Measurements from ENCODE around the gene ITPR1. TPM values are rescaled to one million over a fixed set of nuclear protein-coding genes. Genes with fewer than 3 reads are reported as not detected.
A peak's percentile ranks its signal among the peaks of the same experiment; 100 is the strongest.

The ITPR1 gene
- total RNA-seq, 1 donor from 2014 or later = 11.2 TPM

DNA sequence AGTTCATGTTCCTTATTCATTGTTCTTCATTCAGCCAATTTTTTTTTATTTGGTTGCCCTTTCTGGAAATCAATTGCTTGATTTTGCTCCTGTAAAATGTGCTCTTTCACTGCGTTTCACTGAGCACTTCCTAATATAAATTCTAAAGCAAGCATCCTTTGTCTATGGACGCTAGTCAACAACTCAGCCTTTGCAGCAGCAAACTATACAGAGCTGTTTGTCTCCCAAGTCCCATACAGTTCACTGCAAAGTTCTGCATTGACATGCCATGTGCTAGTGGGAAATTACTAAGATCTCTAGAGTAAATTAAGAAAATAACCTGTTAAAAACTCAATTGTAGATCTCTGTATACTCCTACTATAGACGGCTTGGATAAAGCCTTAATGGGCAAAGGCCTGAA is 356.0 kb downstream of the ITPR1 start:
- H3K36me3 Mint-ChIP-seq (ENCODE audit: insufficient read depth) = no peaks in the 10 kb centered on the region
- no peak for DNase-seq (ENCODE audit: low spot score, unreplicated experiment)
- peaks cover 6% of the 10 kb centered on the region for H3K27me3 Mint-ChIP-seq
- no peaks in the 10 kb centered on the region for H3K9me3 Mint-ChIP-seq (ENCODE audit: low read depth)
- H3K27ac Mint-ChIP-seq = no peak overlapping the region
- peaks cover 24% of the 10 kb centered on the region for H3K4me1 Mint-ChIP-seq (ENCODE audit: low read depth)
- TF ChIP-seq, protein P1, sequence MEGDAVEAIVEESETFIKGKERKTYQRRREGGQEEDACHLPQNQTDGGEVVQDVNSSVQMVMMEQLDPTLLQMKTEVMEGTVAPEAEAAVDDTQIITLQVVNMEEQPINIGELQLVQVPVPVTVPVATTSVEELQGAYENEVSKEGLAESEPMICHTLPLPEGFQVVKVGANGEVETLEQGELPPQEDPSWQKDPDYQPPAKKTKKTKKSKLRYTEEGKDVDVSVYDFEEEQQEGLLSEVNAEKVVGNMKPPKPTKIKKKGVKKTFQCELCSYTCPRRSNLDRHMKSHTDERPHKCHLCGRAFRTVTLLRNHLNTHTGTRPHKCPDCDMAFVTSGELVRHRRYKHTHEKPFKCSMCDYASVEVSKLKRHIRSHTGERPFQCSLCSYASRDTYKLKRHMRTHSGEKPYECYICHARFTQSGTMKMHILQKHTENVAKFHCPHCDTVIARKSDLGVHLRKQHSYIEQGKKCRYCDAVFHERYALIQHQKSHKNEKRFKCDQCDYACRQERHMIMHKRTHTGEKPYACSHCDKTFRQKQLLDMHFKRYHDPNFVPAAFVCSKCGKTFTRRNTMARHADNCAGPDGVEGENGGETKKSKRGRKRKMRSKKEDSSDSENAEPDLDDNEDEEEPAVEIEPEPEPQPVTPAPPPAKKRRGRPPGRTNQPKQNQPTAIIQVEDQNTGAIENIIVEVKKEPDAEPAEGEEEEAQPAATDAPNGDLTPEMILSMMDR (IDR thresholded peaks at IDR 0.05; ENCODE audit: unreplicated experiment) = no peak
- no peak overlapping the region for H3K4me3 Mint-ChIP-seq (ENCODE audit: low read depth)

DNA sequence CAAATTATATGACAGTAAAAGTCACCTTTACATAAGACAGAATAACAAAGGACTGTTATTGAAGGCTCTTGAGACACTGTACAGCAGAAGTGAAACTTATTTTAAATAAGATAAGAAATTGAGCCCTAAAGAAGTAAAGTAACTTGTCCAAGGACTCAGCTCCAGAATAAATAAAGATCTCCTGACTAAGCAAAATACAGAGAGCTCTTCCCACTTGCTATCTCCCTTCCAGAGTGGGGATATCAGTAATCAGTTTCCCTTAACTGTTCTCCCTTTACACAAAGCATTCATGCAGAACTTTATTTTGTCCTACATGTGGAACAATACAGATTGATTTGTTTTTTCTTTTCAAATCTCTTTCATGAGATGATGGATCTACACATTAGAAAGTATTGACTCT is 356.6 kb downstream of the ITPR1 start:
- H3K36me3 Mint-ChIP-seq (ENCODE audit: insufficient read depth) = no peaks in the 10 kb centered on the region
- H3K4me1 Mint-ChIP-seq (ENCODE audit: low read depth) = peaks cover 24% of the 10 kb centered on the region
- no peak overlapping the region for H3K27ac Mint-ChIP-seq
- no peak overlapping the region for H3K4me3 Mint-ChIP-seq (ENCODE audit: low read depth)
- peaks cover 6% of the 10 kb centered on the region for H3K27me3 Mint-ChIP-seq
- H3K9me3 Mint-ChIP-seq (ENCODE audit: low read depth) = no peaks in the 10 kb centered on the region
- TF ChIP-seq, protein P1 (IDR thresholded peaks at IDR 0.05; ENCODE audit: unreplicated experiment) = no peak
- no peak for DNase-seq (ENCODE audit: low spot score, unreplicated experiment)

DNA sequence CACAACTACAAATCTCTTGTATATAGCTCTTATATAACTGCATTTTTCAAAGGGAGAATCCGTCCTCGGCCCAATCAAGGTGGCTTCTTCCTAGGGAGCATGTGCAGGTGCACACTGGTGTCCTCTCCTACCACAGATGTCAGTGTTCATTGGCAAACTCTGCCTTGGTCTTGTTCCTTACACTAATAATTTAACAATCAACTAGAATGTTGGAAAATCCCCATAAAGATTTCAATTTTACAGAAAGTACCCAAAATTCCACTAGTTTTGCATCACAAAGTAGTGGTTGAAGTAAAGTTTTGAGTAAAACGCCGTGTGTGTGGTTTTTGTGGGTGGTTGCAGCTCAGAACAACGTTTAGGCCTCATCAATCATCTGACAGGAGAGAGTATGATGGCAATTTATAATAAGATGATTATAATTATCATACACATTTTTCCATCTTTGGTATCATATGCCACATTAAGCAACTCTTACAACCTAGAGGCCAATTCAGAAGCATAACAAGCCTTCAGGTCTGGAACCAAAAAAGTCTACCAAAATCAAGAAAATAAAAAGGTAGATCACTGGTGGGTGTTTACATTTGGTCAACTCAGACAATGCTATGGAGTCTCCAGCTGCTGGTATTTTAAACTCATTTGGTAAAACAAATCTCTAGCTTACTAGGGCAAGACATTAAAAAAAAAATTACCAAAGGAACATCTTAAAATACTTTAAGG is 357.2 kb downstream of the ITPR1 start:
- H3K9me3 Mint-ChIP-seq (ENCODE audit: low read depth) = no peaks in the 10 kb centered on the region
- no peak for DNase-seq (ENCODE audit: low spot score, unreplicated experiment)
- H3K4me3 Mint-ChIP-seq (ENCODE audit: low read depth) = no peak overlapping the region
- H3K4me1 Mint-ChIP-seq (ENCODE audit: low read depth) = peaks cover 24% of the 10 kb centered on the region
- peaks cover 6% of the 10 kb centered on the region for H3K27me3 Mint-ChIP-seq
- H3K27ac Mint-ChIP-seq = no peak overlapping the region
- TF ChIP-seq, protein P1 (IDR thresholded peaks at IDR 0.05; ENCODE audit: unreplicated experiment) = no peak
- H3K36me3 Mint-ChIP-seq (ENCODE audit: insufficient read depth) = no peaks in the 10 kb centered on the region

DNA sequence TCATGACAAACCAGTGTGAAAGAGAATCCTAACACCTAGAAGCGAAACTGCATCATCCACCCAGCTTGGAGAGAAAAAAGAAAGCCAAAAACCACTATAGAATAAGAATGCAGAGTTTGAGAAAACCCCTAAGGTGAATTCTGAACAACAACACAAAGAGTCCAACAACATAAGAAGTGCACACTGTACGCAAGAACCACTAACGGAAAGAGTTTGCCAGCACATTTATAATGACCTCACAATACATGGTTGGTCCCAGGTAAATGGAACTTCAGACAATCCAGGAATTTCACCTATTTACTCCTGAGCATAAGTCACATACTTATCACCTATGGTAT is 357.7 kb downstream of the ITPR1 start:
- no peak overlapping the region for H3K27ac Mint-ChIP-seq
- no peaks in the 10 kb centered on the region for H3K9me3 Mint-ChIP-seq (ENCODE audit: low read depth)
- no peak for DNase-seq (ENCODE audit: low spot score, unreplicated experiment)
- no peaks in the 10 kb centered on the region for H3K36me3 Mint-ChIP-seq (ENCODE audit: insufficient read depth)
- peaks cover 24% of the 10 kb centered on the region for H3K4me1 Mint-ChIP-seq (ENCODE audit: low read depth)
- no peak overlapping the region for H3K4me3 Mint-ChIP-seq (ENCODE audit: low read depth)
- TF ChIP-seq, protein P1 (IDR thresholded peaks at IDR 0.05; ENCODE audit: unreplicated experiment) = no peak
- H3K27me3 Mint-ChIP-seq = peaks cover 6% of the 10 kb centered on the region

DNA sequence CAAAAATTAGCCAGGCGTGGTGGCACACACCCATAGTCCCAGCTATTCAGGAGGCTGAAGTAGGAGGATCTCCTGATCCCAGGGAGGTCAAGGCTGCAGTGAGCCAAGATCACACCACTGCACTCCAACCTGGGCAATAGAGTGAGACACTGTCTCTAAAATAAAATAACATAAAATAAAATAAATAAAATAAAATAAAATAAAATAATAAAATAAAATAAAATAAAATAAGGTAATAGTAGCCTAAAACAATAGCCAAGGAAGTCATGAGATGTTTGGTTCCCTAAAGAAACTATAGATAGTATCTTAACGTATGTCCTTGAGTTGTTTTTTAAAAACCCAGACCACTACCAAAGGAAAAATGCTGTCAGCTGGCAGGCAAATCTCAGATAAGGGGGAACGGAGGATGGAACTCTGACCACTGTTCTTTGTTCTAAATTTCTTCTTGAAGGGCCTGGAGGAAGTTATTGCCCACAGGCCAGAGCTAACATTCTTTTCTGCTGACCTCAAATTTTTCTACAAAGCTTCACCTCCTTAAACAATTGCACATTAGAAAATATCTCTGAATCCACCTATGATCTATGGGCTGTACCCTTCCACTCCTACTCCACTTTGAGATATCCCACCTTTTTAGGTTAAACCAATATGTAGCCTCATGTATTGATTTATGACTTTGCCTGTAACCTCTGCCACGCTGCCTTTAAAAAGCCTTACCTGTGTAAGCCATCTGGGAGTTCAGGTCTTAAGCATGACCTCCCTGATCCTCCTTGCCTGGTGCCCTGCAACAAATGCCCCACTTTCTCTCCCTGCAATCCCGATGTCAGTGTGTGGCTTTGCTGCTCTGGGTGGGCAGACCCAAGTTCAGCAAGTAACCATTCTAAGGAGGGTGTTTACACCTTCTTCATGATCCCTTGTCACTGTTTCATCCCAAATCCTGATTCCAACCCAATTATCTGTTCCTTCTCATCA is 359.9 kb downstream of the ITPR1 start:
- TF ChIP-seq, protein P1 (IDR thresholded peaks at IDR 0.05; ENCODE audit: unreplicated experiment) = no peak
- no peak overlapping the region for H3K4me3 Mint-ChIP-seq (ENCODE audit: low read depth)
- no peak for DNase-seq (ENCODE audit: low spot score, unreplicated experiment)
- peaks cover 4% of the 10 kb centered on the region for H3K9me3 Mint-ChIP-seq (ENCODE audit: low read depth)
- peaks cover 23% of the 10 kb centered on the region for H3K4me1 Mint-ChIP-seq (ENCODE audit: low read depth)
- no peaks in the 10 kb centered on the region for H3K36me3 Mint-ChIP-seq (ENCODE audit: insufficient read depth)
- H3K27me3 Mint-ChIP-seq = peaks cover 3% of the 10 kb centered on the region
- H3K27ac Mint-ChIP-seq = peak overlapping the region; percentile 6
